H1 (cell line): ENCODE data around the gene RAET1G. TPM values are rescaled to one million over a fixed set of nuclear protein-coding genes. Genes with fewer than 3 reads are reported as not detected.

ENCODE experiments used
- CTCF ChIA-PET: fragments of 300-600 bp; sonication (Branson Sonifier 250); formaldehyde crosslinking; loops from one replicate; lab custom pipeline; 2021; ENCODE audit not compliant: partially characterized antibody; lab: Charles Lee
- POLR2A ChIA-PET: fragments of 300-600 bp; sonication (Branson Sonifier 250); formaldehyde crosslinking; loops from one replicate; lab custom pipeline; 2021; ENCODE audit warnings: inconsistent platforms; ENCODE audit not compliant: partially characterized antibody; lab: Charles Lee
- DNase-seq, 2 experiments: peaks; one replicate each; pipeline versions ENCODE4 v3.0.0 to v3.0.0-alpha.2; 2010 to 2022; ENCODE audit warnings: low spot score in 2 of 2, low read depth in 1 of 2, mixed read lengths in 1 of 2
- FAIRE-seq: peaks from 2 replicates; lab custom pipeline; 2011; peaks lifted over from hg19 to GRCh38; lab: Jason Lieb, UNC
- H2AFZ ChIP-seq: 2 replicates; pipeline ENCODE4 v1.8.1; 2012; ENCODE audit warnings: low read length, inconsistent platforms
- H2AK5ac ChIP-seq: 2 replicates; pipeline ENCODE4 v1.6.1; 2013; ENCODE audit warnings: low read depth, low read length
- H2BK120ac ChIP-seq: replicated peaks from 2 replicates; pipeline ENCODE3; 2013; ENCODE audit warnings: low read depth, low read length, inconsistent platforms
- H2BK12ac ChIP-seq: 2 replicates; pipeline ENCODE4 v1.6.1; 2013; ENCODE audit warnings: low read depth, low read length
- H2BK15ac ChIP-seq: 2 replicates; pipeline ENCODE4 v1.6.1; 2013; ENCODE audit warnings: low read length
- H2BK20ac ChIP-seq: 2 replicates; pipeline ENCODE4 v1.6.1; 2013; ENCODE audit warnings: low read length
- H2BK5ac ChIP-seq: 2 replicates; pipeline ENCODE4 v1.6.1; 2013; ENCODE audit warnings: low read depth, low read length
- H3K14ac ChIP-seq: 2 replicates; pipeline ENCODE4 v1.6.1; 2013; ENCODE audit warnings: inconsistent platforms; ENCODE audit not compliant: insufficient read length
- H3K18ac ChIP-seq: 2 replicates; pipeline ENCODE4 v1.6.1; 2013; ENCODE audit warnings: low read length; ENCODE audit errors: extremely low read depth
- H3K23ac ChIP-seq: 2 replicates; pipeline ENCODE4 v1.6.1; 2013; ENCODE audit warnings: inconsistent platforms; ENCODE audit not compliant: insufficient read length
- H3K23me2 ChIP-seq: 2 replicates; pipeline ENCODE4 v1.6.1; 2013; ENCODE audit warnings: low read depth, low read length
- H3K27ac ChIP-seq: 2 replicates; pipeline ENCODE4 v1.6.1; 2011; ENCODE audit warnings: low read depth, low read length, inconsistent platforms
- H3K27me3 ChIP-seq, 4 experiments: replicated peaks in 1 of 4; 1 replicate in 1 of 4; 2 replicates in 3 of 4; pipeline versions ENCODE4 v1.6.1 to v1.8.1; 2011 to 2013; ENCODE audit warnings: low read length in 3 of 4, mild to moderate bottlenecking in 3 of 4, inconsistent platforms in 2 of 4, mixed read lengths in 2 of 4, moderate library complexity in 1 of 4; ENCODE audit not compliant: control insufficient read depth in 3 of 4, insufficient read depth in 3 of 4; ENCODE audit errors: extremely low read depth in 1 of 4
- H3K36me3 ChIP-seq, 4 experiments: 2 replicates each; pipeline versions ENCODE4 v1.6.1 to v1.8.1; 2011 to 2013; ENCODE audit warnings: mild to moderate bottlenecking in 4 of 4, low read length in 3 of 4, moderate library complexity in 2 of 4, control low read depth in 1 of 4, inconsistent platforms in 1 of 4; ENCODE audit not compliant: insufficient read depth in 4 of 4, control insufficient read depth in 2 of 4
- H3K4ac ChIP-seq: replicated peaks from 2 replicates; pipeline ENCODE3; 2013; ENCODE audit warnings: low read length, low read depth, mixed read lengths, inconsistent platforms; ENCODE audit not compliant: insufficient read length
- H3K4me1 ChIP-seq, 4 experiments: replicated peaks in 1 of 4; 1 replicate in 1 of 4; 2 replicates in 3 of 4; pipeline versions ENCODE4 v1.6.1 to v1.8.1; 2011 to 2013; ENCODE audit warnings: low read length in 3 of 4, inconsistent platforms in 2 of 4, mixed read lengths in 1 of 4; ENCODE audit not compliant: insufficient read depth in 4 of 4, control insufficient read depth in 3 of 4
- H3K4me2 ChIP-seq, 2 experiments: 2 replicates each; pipeline versions ENCODE4 v1.6.1 to v1.8.1; 2011 to 2013; ENCODE audit warnings: low read depth in 2 of 2, low read length in 2 of 2, control low read depth in 1 of 2, inconsistent platforms in 1 of 2, mild to moderate bottlenecking in 1 of 2; ENCODE audit not compliant: insufficient read depth in 1 of 2
- H3K4me3 ChIP-seq, 4 experiments: fragments of 200-600, 300-600 bp in 1 of 4; sonication (generic), shearing (Covaris generic), sonication (Bioruptor Twin) in 1 of 4; 2 replicates each; pipeline versions ENCODE4 v1.5.1 to v1.8.1; 2011 to 2016; ENCODE audit warnings: low read length in 4 of 4, low read depth in 3 of 4, control low read depth in 2 of 4, inconsistent platforms in 2 of 4, mild to moderate bottlenecking in 2 of 4, mixed read lengths in 1 of 4, moderate library complexity in 1 of 4; ENCODE audit not compliant: insufficient read depth in 2 of 4; ENCODE audit errors: extremely low read depth in 1 of 4
- H3K56ac ChIP-seq: replicated peaks from 2 replicates; pipeline ENCODE3; 2013; ENCODE audit warnings: low read depth, mild to moderate bottlenecking, mixed read lengths, low read length, inconsistent platforms; ENCODE audit not compliant: insufficient read length
- H3K79me1 ChIP-seq: 2 replicates; pipeline ENCODE4 v1.6.1; 2013; ENCODE audit warnings: low read depth, low read length, control low read depth
- H3K79me2 ChIP-seq, 2 experiments: 2 replicates each; pipeline versions ENCODE4 v1.6.1 to v1.8.1; 2012 to 2013; ENCODE audit warnings: low read length in 2 of 2, mild to moderate bottlenecking in 2 of 2, inconsistent platforms in 1 of 2; ENCODE audit not compliant: insufficient read depth in 2 of 2, control insufficient read depth in 1 of 2
- H3K9ac ChIP-seq, 4 experiments: replicated peaks in 1 of 4; 1 replicate in 1 of 4; 2 replicates in 3 of 4; pipeline versions ENCODE4 v1.6.1 to v1.8.1; 2011 to 2013; ENCODE audit warnings: low read depth in 3 of 4, low read length in 3 of 4, control low read depth in 2 of 4, mild to moderate bottlenecking in 2 of 4, moderate library complexity in 2 of 4, inconsistent platforms in 1 of 4; ENCODE audit errors: extremely low read depth in 1 of 4
- H3K9me3 ChIP-seq, 2 experiments: 2 replicates each; pipeline versions ENCODE4 v1.6.1 to v1.8.1; 2012 to 2013; ENCODE audit warnings: mild to moderate bottlenecking in 2 of 2, moderate library complexity in 2 of 2, control low read depth in 1 of 2, inconsistent platforms in 1 of 2, low read depth in 1 of 2, low read length in 1 of 2, mixed read lengths in 1 of 2; ENCODE audit not compliant: insufficient read depth in 2 of 2
- H4K20me1 ChIP-seq, 2 experiments: replicated peaks in 1 of 2; 2 replicates each; pipeline versions ENCODE3 to v1.8.1; 2011 to 2013; ENCODE audit warnings: inconsistent platforms in 2 of 2, low read length in 2 of 2, mild to moderate bottlenecking in 1 of 2; ENCODE audit not compliant: insufficient read depth in 2 of 2, control insufficient read depth in 1 of 2
- H4K5ac ChIP-seq: 2 replicates; pipeline ENCODE4 v1.6.1; 2013; ENCODE audit warnings: low read length, low read depth, mixed read lengths, inconsistent platforms; ENCODE audit not compliant: insufficient read length
- H4K8ac ChIP-seq: 2 replicates; pipeline ENCODE4 v1.8.0; 2013; ENCODE audit warnings: mild to moderate bottlenecking, moderate library complexity, low read length, inconsistent platforms; ENCODE audit not compliant: insufficient read depth; ENCODE audit errors: extremely low read depth
- H4K91ac ChIP-seq: replicated peaks from 2 replicates; pipeline ENCODE3; 2013; ENCODE audit warnings: low read length, mixed read lengths, inconsistent platforms; ENCODE audit not compliant: insufficient read length
- BACH1 ChIP-seq: IDR thresholded peaks from 2 replicates; pipeline ENCODE4 v1.6.1; 2012; ENCODE audit warnings: low read length, improper control_type of control experiment
- BRCA1 ChIP-seq: IDR thresholded peaks from 2 replicates; pipeline ENCODE4 v1.6.1; 2012; ENCODE audit warnings: low read depth, low read length, improper control_type of control experiment
- CHD1 ChIP-seq: IDR thresholded peaks from 2 replicates; pipeline ENCODE4 v1.6.1; 2012; ENCODE audit warnings: low read depth, low read length, improper control_type of control experiment
- CHD2 ChIP-seq: IDR thresholded peaks from 2 replicates; pipeline ENCODE4 v1.6.1; 2012; ENCODE audit warnings: low read length, improper control_type of control experiment
- CTBP2 ChIP-seq: IDR thresholded peaks from 2 replicates; pipeline ENCODE4 v1.7.0; 2011; ENCODE audit warnings: borderline replicate concordance, mild to moderate bottlenecking, moderate library complexity, mixed read lengths, low read length; ENCODE audit not compliant: insufficient read depth, insufficient read length
- EGR1 ChIP-seq: IDR thresholded peaks from 2 replicates; pipeline ENCODE4 v1.6.1; 2011; ENCODE audit warnings: low read depth, low read length, borderline replicate concordance
- GTF2F1 ChIP-seq: IDR thresholded peaks from 2 replicates; pipeline ENCODE4 v1.6.1; 2012; ENCODE audit warnings: low read depth, low read length, improper control_type of control experiment, borderline replicate concordance
- JUN ChIP-seq: IDR thresholded peaks from 2 replicates; pipeline ENCODE4 v1.6.1; 2011; ENCODE audit warnings: low read depth, mild to moderate bottlenecking, improper control_type of control experiment, low read length
- KDM5A ChIP-seq: fragments of 200-600 bp; IDR thresholded peaks from 2 replicates; pipeline ENCODE4 v1.7.1; 2012; ENCODE audit warnings: mild to moderate bottlenecking, low read length, inconsistent platforms, mixed read lengths
- MAFK ChIP-seq: IDR thresholded peaks from 2 replicates; pipeline ENCODE4 v1.6.1; 2012; ENCODE audit warnings: low read depth, mild to moderate bottlenecking, improper control_type of control experiment, low read length
- RBBP5 ChIP-seq: IDR thresholded peaks from 2 replicates; pipeline ENCODE4 v1.7.1; 2012; ENCODE audit warnings: low read depth, mild to moderate bottlenecking, inconsistent platforms, low read length, moderate library complexity, borderline replicate concordance
- SAP30 ChIP-seq: fragments of 300-600 bp; sonication (generic); IDR thresholded peaks from 2 replicates; pipeline ENCODE4 v1.7.1; 2012; ENCODE audit warnings: low read length, moderate library complexity, mild to moderate bottlenecking, inconsistent platforms; ENCODE audit not compliant: insufficient read depth, insufficient replicate concordance
- SIN3A ChIP-seq, 2 experiments: IDR thresholded peaks in 1 of 2; conservative IDR thresholded peaks in 1 of 2; 2 replicates each; pipeline ENCODE4 v1.6.1; 2011 to 2012; ENCODE audit warnings: low read length in 2 of 2, improper control_type of control experiment in 1 of 2, low read depth in 1 of 2, mild to moderate bottlenecking in 1 of 2
- SP1 ChIP-seq: IDR thresholded peaks from 2 replicates; pipeline ENCODE4 v1.6.1; 2011; ENCODE audit warnings: low read depth, low read length
- TAF7 ChIP-seq: optimal IDR thresholded peaks from 2 replicates; pipeline ENCODE3; 2011; ENCODE audit warnings: low read depth, mild to moderate bottlenecking, inconsistent platforms, low read length, moderate library complexity, borderline replicate concordance
- whole genome bisulfite sequencing, 2 experiments: shearing (Covaris generic) in 1 of 2; methylation state at CpG; one replicate each; pipeline versions ENCODE4 v1.1.6 to v1.1.7; 2013 to 2015; ENCODE audit warnings: low lambda C conversion rate in 2 of 2, mixed read lengths in 2 of 2, inconsistent platforms in 1 of 2, low coverage in 1 of 2, missing lambda C conversion rate in 1 of 2; ENCODE audit not compliant: insufficient replicate concordance in 2 of 2, insufficient coverage in 1 of 2, insufficient read length in 1 of 2; ENCODE audit errors: extremely low coverage in 1 of 2, missing lambda C conversion rate in 1 of 2; 5-methylcytosine and 5-hydroxymethylcytosine counted together
- polyA plus RNA-seq, 7 experiments: library from polyadenylated mRNA; depleted of rRNA in 3 of 7; stranded (reverse) in 5 of 7; unstranded in 2 of 7; fragments of >200 nt in 5 of 7; fragments of 200-250 nt in 2 of 7; gene quantifications; 1 replicate in 5 of 7; 2 replicates in 1 of 7; 4 replicates in 1 of 7; pipeline versions ENCODE4 v1.2.1 to v1.2.3, GENCODE V29; 2011 to 2013; ENCODE audit warnings: missing spikeins in 2 of 7, mixed read lengths in 2 of 7
- total RNA-seq: library from RNA; stranded (reverse); fragmentation: NEBNext Ultra II Directional; extraction: Animal tissue kit (Norgen Biotek cat#: 25700); gene quantifications from 2 replicates; pipeline ENCODE4 v1.2.1, GENCODE V29; 2021

The RAET1G gene
- total and polyA plus RNA-seq, 2 of the 8 experiments (the other 6 are each of a cell fraction or from before 2014, with no cell fraction given) = 0.08 TPM; not detected in 1

DNA sequence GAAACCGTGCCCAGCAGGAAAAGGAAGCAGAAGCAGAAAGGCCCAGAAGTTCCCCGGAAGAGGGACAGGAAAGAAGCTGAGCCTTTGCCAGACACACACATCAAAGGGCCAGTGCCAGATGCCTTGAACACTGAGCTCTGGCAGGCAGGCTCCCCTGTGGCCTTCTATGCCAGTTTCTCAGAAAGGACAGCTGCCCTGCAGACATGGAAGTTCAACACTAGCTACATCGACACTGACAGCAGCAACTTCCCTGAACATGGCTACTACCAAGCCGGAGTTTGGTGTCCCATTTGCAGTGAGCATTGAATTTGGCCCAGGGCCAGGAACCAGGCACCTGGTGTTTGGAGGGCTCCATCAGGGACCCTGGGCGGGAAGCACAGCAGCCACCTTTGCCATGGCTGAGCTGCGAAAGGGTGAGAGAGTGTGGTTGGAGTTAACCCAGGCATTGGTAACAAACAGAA, 17.0 kb downstream of the RAET1G start:
- Histone ChIP-seq H2BK120ac (no peak overlapping the region), H3K79me2 (no peaks in the 10 kb centered on the region), H4K20me1 (no peaks in the 10 kb centered on the region), H3K9ac (no peak overlapping the region), H3K27me3 (no peaks in the 10 kb centered on the region), H4K5ac (no peak overlapping the region), H3K23me2 (no peaks in the 10 kb centered on the region), H3K4me3 (no peak overlapping the region), H3K14ac (no peak overlapping the region), H2AK5ac (no peak overlapping the region), H3K56ac (no peak overlapping the region), H3K23ac (no peak overlapping the region), H3K79me1 (no peaks in the 10 kb centered on the region), H3K36me3 (no peaks in the 10 kb centered on the region), H2BK15ac (no peak overlapping the region), H3K27ac (no peak overlapping the region), H3K9me3 (peaks cover 15 to 22% of the 10 kb centered on the region in 2 experiments; a peak in 3 of 4 replicates), H2BK12ac (no peak overlapping the region), H4K91ac (no peak overlapping the region), H3K18ac (no peak overlapping the region), H2AFZ (no peak overlapping the region), H4K8ac (no peak overlapping the region), H2BK5ac (no peak overlapping the region), H3K4me1 (no peaks in the 10 kb centered on the region), H2BK20ac (no peak overlapping the region), H3K4me2 (no peak overlapping the region), H3K4ac (no peak overlapping the region)
- DNase-seq (no peak), FAIRE-seq (no peak)
- WGBS, 2 experiments = 84% methylated on average over 6 of the region's 6 CpGs; no CpG with 5 or more reads in 1 of the 2 experiments
- ChIA-PET CTCF (interaction anchor here (0.7 to 4.8 kb wide), 11 partner anchors 8 to 71 kb away, joined by 3 to 26 read pairs (median 9); no protein-coding TSS in a partner anchor), POLR2A (interaction anchor here (1.2 kb wide), 1 partner anchor 35 kb away, joined by 3 read pairs; no protein-coding TSS in a partner anchor)
- TF ChIP-seq SAP30 (no peak), BRCA1 (no peak), MAFK (no peak), EGR1 (no peak), GTF2F1 (no peak), CHD1 (no peak), SIN3A (conservative IDR thresholded peaks at IDR 0.05 in 1 of 2, IDR thresholded peaks at IDR 0.05 in 1 of 2; ENCODE audit: low read depth in 1 of 2, low read length in 2 of 2) (no peak), BACH1 (no peak), CTBP2 (no peak), RBBP5 (no peak), SP1 (no peak), KDM5A (no peak), JUN (no peak), CHD2 (no peak), TAF7 (no peak)
